ENCODE data around the gene MTMR4. TPM values are rescaled to one million over a fixed set of nuclear protein-coding genes. Genes with fewer than 3 reads are reported as not detected.
"Not testable (repeated sequence)": the region's sequence is repeated elsewhere in the genome, so short reads cannot be mapped to it uniquely, and the experiment has no call there.

Gene MTMR4
- total RNA-seq, 1 donor from 2014 or later, result 73.1 TPM

GRCh38 chr17:58493506-58493905, 20.9 kb downstream of the MTMR4 start:
- TF ChIP-seq CTCF (conservative IDR thresholded peaks at IDR 0.05; ENCODE audit: low read depth, low read length), result no peak
- DNase-seq (ENCODE audit: low read depth), result no peak
- H3K4me3 ChIP-seq (ENCODE audit: low read depth, low read length), result no peak overlapping the region

- no peak for DNase-seq (ENCODE audit: low read depth)
- H3K4me3 ChIP-seq (ENCODE audit: low read depth, low read length), result no peak overlapping the region
- no peak for TF ChIP-seq CTCF (conservative IDR thresholded peaks at IDR 0.05; ENCODE audit: low read depth, low read length)
Measured at GRCh38 chr17:58492238-58493121, 22.0 kb downstream of the MTMR4 start.

- TF ChIP-seq CTCF (conservative IDR thresholded peaks at IDR 0.05; ENCODE audit: low read depth, low read length), result no peak
- no peak overlapping the region for H3K4me3 ChIP-seq (ENCODE audit: low read depth, low read length)
- DNase-seq (ENCODE audit: low read depth), result no peak
Measured at GRCh38 chr17:58491510-58492045, 22.9 kb downstream of the MTMR4 start.

GRCh38 chr17:58488428-58488890, 26.0 kb downstream of the MTMR4 start:
- TF ChIP-seq CTCF (conservative IDR thresholded peaks at IDR 0.05; ENCODE audit: low read depth, low read length), result no peak
- DNase-seq (ENCODE audit: low read depth), result no peak

GRCh38 chr17:58487589-58488427, 26.6 kb downstream of the MTMR4 start, which contains the start of gene HSF5:
TSS of gene HSF5 (minus strand) at chr17:58488408. CDS start at chr17:58488274, 134 bp downstream.
- no peak within 1 kb of the TSS for H3K4me3 ChIP-seq (ENCODE audit: low read depth, low read length)
- no peak for TF ChIP-seq CTCF (conservative IDR thresholded peaks at IDR 0.05; ENCODE audit: low read depth, low read length)
- DNase-seq (ENCODE audit: low read depth), result no peak

More at GRCh38 chr17:58488428-58488890, 26.0 kb downstream of the MTMR4 start:
- no peak overlapping the region for H3K4me3 ChIP-seq (ENCODE audit: low read depth, low read length)

GRCh38 chr17:58484600-58484999, 29.8 kb downstream of the MTMR4 start:
- DNase-seq (ENCODE audit: low read depth), result no peak
- TF ChIP-seq CTCF (conservative IDR thresholded peaks at IDR 0.05; ENCODE audit: low read depth, low read length), result no peak
- H3K4me3 ChIP-seq (ENCODE audit: low read depth, low read length), result no peak overlapping the region

GRCh38 chr17:58481798-58482197, 32.6 kb downstream of the MTMR4 start:
- not testable (repeated sequence) for DNase-seq (ENCODE audit: low read depth); H3K4me3 ChIP-seq (ENCODE audit: low read depth, low read length)

All from epithelial cell of proximal tubule (primary cell).